Urinary bladder (tissue), 2 donors: ENCODE data around the gene PAOX. TPM values are rescaled to one million over a fixed set of nuclear protein-coding genes. Genes with fewer than 3 reads are reported as not detected.

Experiments
- polyA plus RNA-seq: library from polyadenylated mRNA; stranded (reverse); fragments of 200-250 nt; gene quantifications from one replicate; pipeline ENCODE4 v1.2.3, GENCODE V29; 2013
- small RNA-seq: library from RNA; depleted of rRNA; stranded (forward); fragments of <200 nt; gene quantifications from one replicate; pipeline ENCODE3, GENCODE V24; 2014
- total RNA-seq: library from RNA; depleted of rRNA; stranded (reverse); fragments of >200 nt; gene quantifications from one replicate; pipeline ENCODE4 v1.2.3, GENCODE V29; 2014
- donor health status: healthy.

Gene PAOX
- total and polyA plus RNA-seq, 2 donors, result 4.3 to 8.9 TPM

Small RNA genes within 50 kb of the gene (small RNA-seq; reads per million reads assigned to genes)
- gene AL360181.4 (not detected), gene BANF1P2 (not detected), gene MIR3944 (not detected)

Other genes with a start within 250 kb of the PAOX start
- gene KNDC1, start 219.0 kb upstream of the PAOX start, total RNA-seq, result 1.2 TPM
- gene KNDC1, start 219.0 kb upstream of the PAOX start, polyA plus RNA-seq, result 0.47 TPM
- gene UTF1, start 149.0 kb upstream of the PAOX start, total RNA-seq, result not detected
- gene UTF1, start 149.0 kb upstream of the PAOX start, polyA plus RNA-seq, result not detected
- not detected for gene VENTX, start 141.4 kb upstream of the PAOX start, total RNA-seq
- 1.3 TPM for gene VENTX, start 141.4 kb upstream of the PAOX start, polyA plus RNA-seq
- gene ADAM8, start 102.4 kb upstream of the PAOX start, total RNA-seq, result 3.0 TPM
- gene ADAM8, start 102.4 kb upstream of the PAOX start, polyA plus RNA-seq, result 5.7 TPM
- gene TUBGCP2, start 70.4 kb upstream of the PAOX start, total RNA-seq, result 27.8 TPM
- gene TUBGCP2, start 70.4 kb upstream of the PAOX start, polyA plus RNA-seq, result 35.6 TPM
- gene ZNF511, start 70.3 kb upstream of the PAOX start, total RNA-seq, result 24.1 TPM
- 41.5 TPM for gene ZNF511, start 70.3 kb upstream of the PAOX start, polyA plus RNA-seq
- gene CALY, start 42.4 kb upstream of the PAOX start, total RNA-seq, result 0.79 TPM
- 1.1 TPM for gene CALY, start 42.4 kb upstream of the PAOX start, polyA plus RNA-seq
- not detected for gene PRAP1, start 31.9 kb upstream of the PAOX start, total RNA-seq
- gene PRAP1, start 31.9 kb upstream of the PAOX start, polyA plus RNA-seq, result 0.19 TPM
- 5.2 TPM for gene FUOM, start 21.2 kb upstream of the PAOX start, total RNA-seq
- 16.9 TPM for gene FUOM, start 21.2 kb upstream of the PAOX start, polyA plus RNA-seq
- gene ECHS1, start 5.9 kb upstream of the PAOX start, total RNA-seq, result 43.0 TPM
- gene ECHS1, start 5.9 kb upstream of the PAOX start, polyA plus RNA-seq, result 93.9 TPM
- gene MTG1, start 14.9 kb downstream of the PAOX start, total RNA-seq, result 32.0 TPM
- gene MTG1, start 14.9 kb downstream of the PAOX start, polyA plus RNA-seq, result 34.5 TPM
- 0.74 TPM for gene SPRN, start 45.4 kb downstream of the PAOX start, total RNA-seq
- gene SPRN, start 45.4 kb downstream of the PAOX start, polyA plus RNA-seq, result 0.19 TPM
- gene SCART1, start 74.7 kb downstream of the PAOX start, total RNA-seq, result 3.3 TPM
- gene SCART1, start 74.7 kb downstream of the PAOX start, polyA plus RNA-seq, result 0.86 TPM
- gene CYP2E1, start 148.1 kb downstream of the PAOX start, total RNA-seq, result 1.1 TPM
- gene CYP2E1, start 148.1 kb downstream of the PAOX start, polyA plus RNA-seq, result 3.6 TPM
- not detected for gene SYCE1, start 186.3 kb downstream of the PAOX start, total RNA-seq
- gene SYCE1, start 186.3 kb downstream of the PAOX start, polyA plus RNA-seq, result not detected
- not detected for gene FRG2B, start 247.5 kb downstream of the PAOX start, total RNA-seq
- gene FRG2B, start 247.5 kb downstream of the PAOX start, polyA plus RNA-seq, result not detected